ENCODE results near the gene TTYH3.

Gene TTYH3

DNA sequence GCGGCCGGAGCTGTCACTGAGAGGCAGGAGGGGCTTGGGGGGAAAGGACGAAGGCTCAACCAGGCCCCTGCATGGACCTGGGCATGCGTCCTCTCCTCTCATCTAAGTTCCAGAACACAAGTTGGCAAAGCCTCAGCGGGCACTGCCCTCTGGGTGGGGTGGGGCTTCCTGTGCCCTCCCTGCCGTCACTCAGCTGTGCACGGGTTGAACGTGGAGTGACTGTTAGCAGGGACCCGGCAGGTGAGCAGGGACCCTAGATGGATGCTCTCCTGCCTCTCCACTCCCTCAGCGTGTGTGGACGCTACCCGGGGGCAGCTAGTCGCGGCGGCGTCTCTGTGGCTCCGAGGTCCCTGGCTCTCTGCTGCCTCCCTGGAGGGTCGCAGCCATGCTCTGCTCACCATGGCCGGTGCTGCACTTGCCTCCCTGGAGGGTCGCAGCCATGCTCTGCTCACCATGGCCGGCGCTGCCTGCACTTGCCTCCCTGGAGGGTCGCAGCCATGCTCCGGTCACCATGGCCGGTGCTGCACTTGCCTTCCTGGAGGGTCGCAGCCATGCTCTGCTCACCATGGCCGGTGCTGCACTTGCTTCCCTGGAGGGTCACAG, 36.4 kb upstream of the TTYH3 start:
- POLR2A ChIA-PET, result no interaction called here
- TF ChIP-seq, protein P1, sequence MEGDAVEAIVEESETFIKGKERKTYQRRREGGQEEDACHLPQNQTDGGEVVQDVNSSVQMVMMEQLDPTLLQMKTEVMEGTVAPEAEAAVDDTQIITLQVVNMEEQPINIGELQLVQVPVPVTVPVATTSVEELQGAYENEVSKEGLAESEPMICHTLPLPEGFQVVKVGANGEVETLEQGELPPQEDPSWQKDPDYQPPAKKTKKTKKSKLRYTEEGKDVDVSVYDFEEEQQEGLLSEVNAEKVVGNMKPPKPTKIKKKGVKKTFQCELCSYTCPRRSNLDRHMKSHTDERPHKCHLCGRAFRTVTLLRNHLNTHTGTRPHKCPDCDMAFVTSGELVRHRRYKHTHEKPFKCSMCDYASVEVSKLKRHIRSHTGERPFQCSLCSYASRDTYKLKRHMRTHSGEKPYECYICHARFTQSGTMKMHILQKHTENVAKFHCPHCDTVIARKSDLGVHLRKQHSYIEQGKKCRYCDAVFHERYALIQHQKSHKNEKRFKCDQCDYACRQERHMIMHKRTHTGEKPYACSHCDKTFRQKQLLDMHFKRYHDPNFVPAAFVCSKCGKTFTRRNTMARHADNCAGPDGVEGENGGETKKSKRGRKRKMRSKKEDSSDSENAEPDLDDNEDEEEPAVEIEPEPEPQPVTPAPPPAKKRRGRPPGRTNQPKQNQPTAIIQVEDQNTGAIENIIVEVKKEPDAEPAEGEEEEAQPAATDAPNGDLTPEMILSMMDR (IDR thresholded peaks at IDR 0.05; ENCODE audit: insufficient read depth, low read length, missing control alignments), result no peak
- CTCF ChIA-PET, result no interaction called here
- no peak for DNase-seq (ENCODE audit: low read depth, low spot score)
- H3K4me3 ChIP-seq (ENCODE audit: low read depth, low read length), result no peak overlapping the region

- no peak for DNase-seq (ENCODE audit: low read depth, low spot score)
- ChIA-PET CTCF (interaction anchor here (1.1 to 1.4 kb wide), 4 partner anchors 12 to 113 kb away, joined by 3 to 5 read pairs (median 4); no protein-coding TSS in a partner anchor), POLR2A (no interaction called here)
- no peak overlapping the region for H3K4me3 ChIP-seq (ENCODE audit: low read depth, low read length)
- TF ChIP-seq, protein P1 (IDR thresholded peaks at IDR 0.05; ENCODE audit: insufficient read depth, low read length, missing control alignments), result no peak
Measured at GRCh38 chr7:2596464-2597272, 35.1 kb upstream of the TTYH3 start.

DNA sequence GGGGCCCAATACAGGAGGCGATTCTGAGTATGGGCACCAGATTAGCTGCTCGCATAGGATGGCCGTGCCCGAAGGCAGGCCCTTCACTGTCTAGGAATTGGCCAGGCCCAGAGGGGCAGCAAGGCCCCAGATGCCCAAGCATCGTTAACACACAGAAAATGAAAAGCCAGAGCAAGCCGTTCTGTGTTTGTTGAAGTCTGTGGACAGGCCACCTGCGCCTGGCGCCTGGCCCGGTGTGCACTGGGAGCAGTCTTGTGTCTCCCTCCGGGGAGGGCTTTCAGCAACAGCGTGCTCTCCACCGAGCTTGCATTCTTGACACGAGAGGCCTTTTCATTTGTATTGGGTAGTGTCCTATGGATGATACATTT, 34.5 kb upstream of the TTYH3 start:
- no peak for DNase-seq (ENCODE audit: low read depth, low spot score)
- ChIA-PET CTCF (interaction anchor here (1.2 to 1.4 kb wide), 3 partner anchors 11 to 84 kb away, joined by 3 to 5 read pairs (median 4); no protein-coding TSS in a partner anchor), POLR2A (no interaction called here)
- no peak overlapping the region for H3K4me3 ChIP-seq (ENCODE audit: low read depth, low read length)
- TF ChIP-seq, protein P1 (IDR thresholded peaks at IDR 0.05; ENCODE audit: insufficient read depth, low read length, missing control alignments), result no peak

DNA sequence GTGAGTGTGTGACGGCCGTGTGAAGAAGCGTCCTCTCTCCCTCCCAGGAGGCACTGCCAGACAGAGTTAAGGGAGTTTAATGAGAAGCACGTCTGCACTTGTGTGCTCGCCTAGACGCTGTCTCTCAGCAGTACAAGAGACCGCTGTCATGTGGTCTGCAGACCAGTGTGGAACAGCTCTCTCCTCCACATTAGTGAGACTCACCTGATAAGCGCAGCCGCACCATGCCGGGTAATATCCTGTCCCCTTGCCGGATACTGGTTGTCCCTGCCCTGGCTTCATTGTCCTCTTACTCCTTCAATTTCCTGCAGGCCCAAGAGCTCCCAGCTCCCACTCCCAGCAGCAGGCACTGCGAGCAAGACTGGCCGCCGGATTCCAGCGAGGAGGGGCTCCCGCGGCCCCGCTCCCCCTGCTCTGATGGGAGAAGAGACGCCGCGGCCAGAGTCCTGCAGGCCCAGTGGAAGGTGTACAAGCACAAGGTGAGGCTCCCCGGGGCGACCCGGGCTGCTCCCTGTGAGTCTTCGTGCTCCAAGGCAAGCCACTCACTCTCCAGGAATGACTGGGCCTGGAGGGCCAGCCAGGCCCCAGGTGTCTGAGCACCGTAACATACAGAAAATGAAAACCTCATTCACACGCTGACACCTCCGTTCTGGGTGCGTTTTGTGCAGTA, 33.5 kb upstream of the TTYH3 start:
- TF ChIP-seq, protein P1 (IDR thresholded peaks at IDR 0.05; ENCODE audit: insufficient read depth, low read length, missing control alignments), result no peak
- no peak for DNase-seq (ENCODE audit: low read depth, low spot score)
- no peak overlapping the region for H3K4me3 ChIP-seq (ENCODE audit: low read depth, low read length)
- POLR2A ChIA-PET, result no interaction called here
- CTCF ChIA-PET, result interaction anchor here (1.2 kb wide), 1 partner anchor 83 kb away, joined by 3 read pairs; no protein-coding TSS in a partner anchor

DNA sequence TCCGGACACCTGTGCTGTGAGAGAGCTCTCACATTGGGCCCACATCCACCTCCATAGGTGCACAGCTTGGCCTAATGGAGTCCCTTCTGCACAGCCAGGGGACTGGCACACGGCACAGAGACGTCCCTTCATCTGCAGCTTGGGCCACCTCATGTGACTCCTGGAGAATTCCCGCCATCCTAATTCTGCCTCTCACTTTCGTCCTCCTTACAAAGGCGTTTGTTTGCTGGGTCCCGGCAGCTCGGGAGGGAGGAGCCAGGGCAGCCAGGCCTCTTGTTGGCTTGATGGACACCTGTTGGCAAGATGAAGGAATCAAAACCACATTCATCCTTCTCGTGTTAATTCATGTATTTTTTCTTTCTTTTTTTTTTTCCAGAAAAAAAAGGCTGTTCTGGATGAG, 30.7 kb upstream of the TTYH3 start:
- POLR2A ChIA-PET, result no interaction called here
- DNase-seq (ENCODE audit: low read depth, low spot score), result no peak
- CTCF ChIA-PET, result interaction anchor here (1.3 kb wide), 1 partner anchor 16 kb away, joined by 3 read pairs; no protein-coding TSS in a partner anchor
- H3K4me3 ChIP-seq (ENCODE audit: low read depth, low read length), result no peak overlapping the region
- TF ChIP-seq, protein P1 (IDR thresholded peaks at IDR 0.05; ENCODE audit: insufficient read depth, low read length, missing control alignments), result no peak

GRCh38 chr7:2601907-2602306, 29.9 kb upstream of the TTYH3 start:
- DNase-seq (ENCODE audit: low read depth, low spot score), result no peak
- CTCF ChIA-PET, result interaction anchor here (1.2 kb wide), 1 partner anchor 10 kb away, joined by 4 read pairs; no protein-coding TSS in a partner anchor
- no peak overlapping the region for H3K4me3 ChIP-seq (ENCODE audit: low read depth, low read length)
- TF ChIP-seq, protein P1 (IDR thresholded peaks at IDR 0.05; ENCODE audit: insufficient read depth, low read length, missing control alignments), result no peak
- POLR2A ChIA-PET, result interaction anchor here (1.0 kb wide), 1 partner anchor 17 kb away, joined by 3 read pairs; no protein-coding TSS in a partner anchor

Data from AG04449 (cell line).